K562 (cell line): ENCODE measurements around the gene INSM2. TPM values are rescaled to one million over a fixed set of nuclear protein-coding genes. Genes with fewer than 3 reads are reported as not detected.

Experiments
- ATAC-seq: fragments of 200-7000 bp; cut with Tn5 transposase; 3 replicates; pipeline ENCODE4 v1.9.1; 2020; ENCODE audit warnings: moderate library complexity
- BruUV-seq: library from RNA; stranded (reverse); fragments of 400-500 nt; replicated peaks from 2 replicates; lab custom pipeline; 2021; lab: Mats Ljungman, UMichigan
- CTCF ChIA-PET: fragments of 300-600 bp; formaldehyde crosslinking; extraction: SDS; loops from one replicate; lab custom pipeline; 2021; ENCODE audit warnings: low intra/inter-chr PET ratio; lab: Yijun Ruan, JAX
- POLR2A ChIA-PET: fragments of 300-600, 350-650 bp; sonication (Branson Sonifier 250); formaldehyde crosslinking; extraction: SDS; loops from one replicate; lab custom pipeline; 2021; ENCODE audit warnings: antibody characterized with exemption, inconsistent platforms; lab: Yijun Ruan, JAX
- DNase-seq, 4 experiments: peaks; one replicate each; pipeline versions ENCODE4 v3.0.0 to v3.0.0-alpha.2; 2011 to 2018; ENCODE audit warnings: low spot score in 3 of 4, mixed read lengths in 3 of 4; ENCODE audit errors: extremely low read depth in 1 of 4
- FAIRE-seq: peaks from 2 replicates; lab custom pipeline; 2011; peaks lifted over from hg19 to GRCh38; lab: Jason Lieb, UNC
- H2AFZ ChIP-seq: 2 replicates; pipeline ENCODE4 v1.6.0; 2011; ENCODE audit warnings: low read depth, low read length, control low read depth, inconsistent platforms
- H3K27ac ChIP-seq: fragments of 200-600 bp; 3 replicates; pipeline ENCODE4 v1.8.0; 2011; ENCODE audit warnings: low read depth, mild to moderate bottlenecking, control low read depth, inconsistent platforms, low read length, moderate library complexity, mixed read lengths; ENCODE audit errors: extremely low read depth
- H3K27me3 ChIP-seq, 2 experiments: fragments of 300-600 bp in 1 of 2; 2 replicates in 1 of 2; 3 replicates in 1 of 2; pipeline versions ENCODE4 v1.6.0 to v1.8.0; 2011; ENCODE audit warnings: inconsistent platforms in 2 of 2, low read length in 2 of 2, mild to moderate bottlenecking in 1 of 2, mixed read lengths in 1 of 2, moderate library complexity in 1 of 2; ENCODE audit not compliant: control insufficient read depth in 2 of 2, insufficient read depth in 2 of 2
- H3K36me3 ChIP-seq: fragments of 300-600 bp; 3 replicates; pipeline ENCODE4 v1.8.0; 2011; ENCODE audit warnings: mild to moderate bottlenecking, low read length, inconsistent platforms; ENCODE audit not compliant: control insufficient read depth, insufficient read depth
- H3K4me1 ChIP-seq, 2 experiments: fragments of 200-600 bp in 1 of 2; replicated peaks in 1 of 2; 2 replicates in 1 of 2; 3 replicates in 1 of 2; pipeline versions ENCODE4 v1.5.1 to v1.8.0; 2011; ENCODE audit warnings: inconsistent platforms in 2 of 2, low read length in 2 of 2, mild to moderate bottlenecking in 1 of 2, mixed read lengths in 1 of 2, moderate library complexity in 1 of 2; ENCODE audit not compliant: control insufficient read depth in 2 of 2, insufficient read depth in 2 of 2
- H3K4me2 ChIP-seq: 2 replicates; pipeline ENCODE4 v1.6.1; 2011; ENCODE audit warnings: low read length, control low read depth, inconsistent platforms, mixed read lengths; ENCODE audit not compliant: insufficient read depth
- H3K4me3 ChIP-seq: fragments of 200-600 bp; sonication (generic), shearing (Covaris generic); 2 replicates; pipeline ENCODE4 v1.5.1; 2016; ENCODE audit warnings: control low read depth, inconsistent platforms
- H3K79me2 ChIP-seq: fragments of 200-600 bp; 3 replicates; pipeline ENCODE4 v1.8.0; 2011; ENCODE audit warnings: low read length, inconsistent platforms; ENCODE audit not compliant: control insufficient read depth, insufficient read depth
- H3K9ac ChIP-seq, 2 experiments: 2 replicates each; pipeline versions ENCODE4 v1.6.0 to v1.6.1; 2011; ENCODE audit warnings: low read depth in 2 of 2, low read length in 2 of 2, control low read depth in 1 of 2, inconsistent platforms in 1 of 2, mild to moderate bottlenecking in 1 of 2, mixed read lengths in 1 of 2; ENCODE audit not compliant: insufficient read depth in 1 of 2
- H3K9me1 ChIP-seq: one replicate; pipeline ENCODE4 v1.6.0; 2011; ENCODE audit warnings: inconsistent platforms, mild to moderate bottlenecking, low read length, moderate library complexity; ENCODE audit not compliant: control insufficient read depth, insufficient read depth
- H3K9me3 ChIP-seq: replicated peaks from 2 replicates; pipeline ENCODE4 v1.5.1; 2011; ENCODE audit warnings: low read depth, low read length, inconsistent platforms; ENCODE audit not compliant: control insufficient read depth, insufficient read depth
- H4K20me1 ChIP-seq: replicated peaks from 2 replicates; pipeline ENCODE4 v1.6.1; 2011; ENCODE audit warnings: low read length, inconsistent platforms, mixed read lengths; ENCODE audit not compliant: control insufficient read depth, insufficient read depth
- ATF6 ChIP-seq: sonication (generic); formaldehyde crosslinking; IDR thresholded peaks from 2 replicates; pipeline ENCODE4 v1.4.0; 2020; ENCODE audit warnings: mild to moderate bottlenecking, missing genetic modification reagents
- CBX5 ChIP-seq: IDR thresholded peaks from 2 replicates; pipeline ENCODE4 v1.6.1; 2014; ENCODE audit warnings: low read depth, borderline replicate concordance
- FOS ChIP-seq: IDR thresholded peaks from 3 replicates; pipeline ENCODE4 v1.6.1; 2011; ENCODE audit not compliant: insufficient read length; ENCODE audit errors: extremely low read depth
- KAT2B ChIP-seq: IDR thresholded peaks from one replicate; pipeline ENCODE4 v1.6.1; 2012; ENCODE audit warnings: low read depth, mild to moderate bottlenecking, control low read depth, inconsistent platforms, low read length, moderate library complexity
- LCOR ChIP-seq: sonication (generic); formaldehyde crosslinking; IDR thresholded peaks from 2 replicates; pipeline ENCODE4 v1.8.0; 2022; ENCODE audit warnings: mild to moderate bottlenecking, missing genetic modification reagents
- MLX ChIP-seq, 2 experiments: fragments of 450-650 bp in 1 of 2; sonication (generic) in 1 of 2; formaldehyde crosslinking; conservative IDR thresholded peaks; 2 replicates each; pipeline versions ENCODE4 v1.4.0 to v1.8.1; 2020 to 2022; ENCODE audit warnings: mild to moderate bottlenecking in 1 of 2, missing genetic modification reagents in 1 of 2
- SMAD2 ChIP-seq: fragments of 150-350 bp; IDR thresholded peaks from 2 replicates; pipeline ENCODE4 v1.6.1; 2014; ENCODE audit warnings: low read depth, mild to moderate bottlenecking, low read length
- TOE1 ChIP-seq, 2 experiments: fragments of 450-650 bp in 1 of 2; sonication (generic) in 1 of 2; formaldehyde crosslinking in 1 of 2; IDR thresholded peaks; 2 replicates each; pipeline versions ENCODE4 v1.7.1 to v1.8.0; 2016 to 2022; ENCODE audit warnings: borderline replicate concordance in 2 of 2, mild to moderate bottlenecking in 2 of 2, antibody characterized with exemption in 1 of 2, inconsistent platforms in 1 of 2, low read depth in 1 of 2, missing genetic modification reagents in 1 of 2, moderate library complexity in 1 of 2
- USF1 ChIP-seq: sonication (generic); formaldehyde crosslinking; IDR thresholded peaks from 2 replicates; pipeline ENCODE4 v1.9.0; 2022; ENCODE audit warnings: mild to moderate bottlenecking, missing genetic modification reagents
- ZNF23 ChIP-seq: fragments of 250-450 bp; sonication (Bioruptor Pico); IDR thresholded peaks from 2 replicates; pipeline ENCODE4 v1.4.0; 2020; ENCODE audit warnings: mild to moderate bottlenecking
- ZNF586 ChIP-seq: fragments of 450-650 bp; formaldehyde crosslinking; conservative IDR thresholded peaks from 2 replicates; pipeline ENCODE4 v1.4.0; 2020; ENCODE audit warnings: mild to moderate bottlenecking, moderate library complexity
- ZNF589 ChIP-seq: fragments of 200-800 bp; sonication (Bioruptor generic); IDR thresholded peaks from 2 replicates; pipeline ENCODE4 v1.6.1; 2016; ENCODE audit warnings: low read depth, missing genetic modification characterization, missing compliant biosample characterization
- ZNF644 ChIP-seq: fragments of 200-800 bp; sonication (Bioruptor generic); IDR thresholded peaks from 2 replicates; pipeline ENCODE4 v1.6.1; 2016; ENCODE audit warnings: low read depth, missing genetic modification characterization, missing compliant biosample characterization
- ZNF766 ChIP-seq: fragments of 200-800 bp; sonication (Bioruptor generic); conservative IDR thresholded peaks from 2 replicates; pipeline ENCODE4 v1.6.1; 2016; ENCODE audit warnings: missing genetic modification characterization, missing compliant biosample characterization
- WGBS: fragments of 100-300 bp; shearing (Covaris generic); methylation state at CpG from one replicate; pipeline ENCODE4 v1.1.6; 2016; ENCODE audit warnings: low coverage, mixed read lengths; ENCODE audit not compliant: insufficient coverage; ENCODE audit errors: missing lambda C conversion rate; 5-methylcytosine and 5-hydroxymethylcytosine counted together
- in situ Hi-C: fragments of 300-500 bp; cut with MboI; formaldehyde crosslinking; loops from 4 replicates; pipeline ENCODE4 v1.15.0; 2018; ENCODE audit warnings: inconsistent platforms, mixed read lengths
- intact Hi-C: fragments of 100-400 bp; cut with micrococcal nuclease; formaldehyde crosslinking; loops from 2 replicates; pipeline ENCODE4 v1.14.2; 2022
- polyA plus RNA-seq, 8 experiments: library from polyadenylated mRNA; depleted of rRNA in 4 of 8; stranded (reverse) in 5 of 8; unstranded in 3 of 8; fragments of >200 nt; fragmentation: Nextera tagmentation in 2 of 8; fragmentation: Illumina TruSeq in 1 of 8; extraction: Ambion mirVana in 2 of 8; extraction: Trizol in 1 of 8; gene quantifications; 2 replicates each; pipeline versions ENCODE4 v1.2.1 to v1.2.3, GENCODE V29; 2011 to 2014; ENCODE audit warnings: inconsistent platforms in 1 of 8, missing spikeins in 1 of 8
- total RNA-seq, 7 experiments: library from RNA; depleted of rRNA in 6 of 7; stranded (reverse); fragments of >200 nt in 6 of 7; fragmentation: Illumina TruSeq in 2 of 7; extraction: Trizol in 2 of 7; gene quantifications; 2 replicates each; pipeline versions ENCODE4 v1.2.1 to v1.2.3, GENCODE V29; 2011 to 2021; ENCODE audit warnings: low replicate concordance in 1 of 7

INSM2 gene
- total and polyA plus RNA-seq, 9 of the 15 experiments (the other 6 are each of a cell fraction or from before 2014, with no cell fraction given): not detected

GRCh38 chr14:35539969-35540368, 6.0 kb downstream of the INSM2 start:
- Histone ChIP-seq H2AFZ (no peak overlapping the region), H3K36me3 (no peaks in the 10 kb centered on the region), H3K4me2 (no peak overlapping the region), H3K9me1 (no peaks in the 10 kb centered on the region), H3K4me1 (peaks cover 0 to 8% of the 10 kb centered on the region in 2 experiments; a peak in 2 of 5 replicates), H3K27ac (no peak overlapping the region), H3K79me2 (no peaks in the 10 kb centered on the region), H3K9ac (no peak overlapping the region), H3K27me3 (peaks cover 0 to 5% of the 10 kb centered on the region in 2 experiments; a peak in 2 of 5 replicates), H3K4me3 (no peak overlapping the region), H3K9me3 (no peaks in the 10 kb centered on the region), H4K20me1 (no peaks in the 10 kb centered on the region)
- ATAC-seq (no peak), FAIRE-seq (no peak), DNase-seq (no peak)
- ChIA-PET POLR2A (no interaction called here), CTCF (no interaction called here)
- TF ChIP-seq KAT2B (no peak), USF1 (CRISPR knock-in tag) (no peak), SMAD2 (no peak), ZNF586 (CRISPR knock-in tag) (no peak), ZNF766 (CRISPR knock-in tag) (no peak), FOS (no peak), CBX5 (no peak), TOE1 (IDR thresholded peaks at IDR 0.05; ENCODE audit: borderline replicate concordance) (no peak), TOE1 (CRISPR knock-in tag; IDR thresholded peaks at IDR 0.05; ENCODE audit: borderline replicate concordance, low read depth) (no peak), ZNF23 (CRISPR knock-in tag) (no peak), ATF6 (CRISPR knock-in tag) (no peak), LCOR (CRISPR knock-in tag) (no peak), ZNF589 (CRISPR knock-in tag) (no peak), ZNF644 (tag) (no peak), MLX (CRISPR knock-in tag; conservative IDR thresholded peaks at IDR 0.05) (no peak)
- in situ Hi-C loops (no loop called here), intact Hi-C loops (loop anchor here (10.0 kb wide), 1 partner anchor 285 kb away; the partner anchor contains the start of gene BRMS1L)
- BruUV-seq: no TSS peak
- WGBS: 3% methylated on average over 2 of the region's 2 CpGs
